Esophagus squamous epithelium (tissue), 4 donors: ENCODE data around the gene ERP44.

Source experiments
- POLR2A ChIP-seq, 4 donors: fragments of 450-650 bp; IDR thresholded peaks; one replicate each; pipeline ENCODE4 v1.6.1; 2017; ENCODE audit warnings: antibody characterized with exemption in 4 of 4, mild to moderate bottlenecking in 4 of 4, moderate library complexity in 3 of 4
- TF ChIP-seq, protein P1 (sequence below), 6 experiments: fragments of 450-650 bp in 4 of 6; fragments of 200-600 bp in 2 of 6; sonication (generic) in 2 of 6; IDR thresholded peaks; one replicate each; pipeline ENCODE4 v1.5.1; 2016 to 2019; ENCODE audit warnings: antibody characterized with exemption in 6 of 6, mild to moderate bottlenecking in 4 of 6, moderate library complexity in 4 of 6

DNA sequence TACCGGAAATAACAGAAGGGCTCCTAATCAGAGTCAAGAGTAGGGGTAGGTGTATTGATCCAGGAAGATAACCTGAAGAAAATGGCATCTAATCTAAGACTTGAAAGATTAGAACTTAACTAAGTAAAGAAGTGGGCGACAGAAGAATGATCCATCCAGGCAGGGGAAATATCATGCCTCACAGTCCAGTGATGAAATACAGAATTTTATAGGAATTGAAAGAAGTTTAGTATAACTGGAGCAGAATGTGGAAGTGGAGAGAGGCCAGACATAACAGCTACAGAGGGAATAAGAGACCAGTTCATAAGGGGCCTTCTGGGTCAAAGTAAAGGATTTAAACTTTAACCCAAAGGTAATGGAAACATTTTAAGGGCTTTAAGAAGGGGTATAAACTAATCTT is 42.2 kb downstream of the ERP44 start:
- TF ChIP-seq, protein P1, sequence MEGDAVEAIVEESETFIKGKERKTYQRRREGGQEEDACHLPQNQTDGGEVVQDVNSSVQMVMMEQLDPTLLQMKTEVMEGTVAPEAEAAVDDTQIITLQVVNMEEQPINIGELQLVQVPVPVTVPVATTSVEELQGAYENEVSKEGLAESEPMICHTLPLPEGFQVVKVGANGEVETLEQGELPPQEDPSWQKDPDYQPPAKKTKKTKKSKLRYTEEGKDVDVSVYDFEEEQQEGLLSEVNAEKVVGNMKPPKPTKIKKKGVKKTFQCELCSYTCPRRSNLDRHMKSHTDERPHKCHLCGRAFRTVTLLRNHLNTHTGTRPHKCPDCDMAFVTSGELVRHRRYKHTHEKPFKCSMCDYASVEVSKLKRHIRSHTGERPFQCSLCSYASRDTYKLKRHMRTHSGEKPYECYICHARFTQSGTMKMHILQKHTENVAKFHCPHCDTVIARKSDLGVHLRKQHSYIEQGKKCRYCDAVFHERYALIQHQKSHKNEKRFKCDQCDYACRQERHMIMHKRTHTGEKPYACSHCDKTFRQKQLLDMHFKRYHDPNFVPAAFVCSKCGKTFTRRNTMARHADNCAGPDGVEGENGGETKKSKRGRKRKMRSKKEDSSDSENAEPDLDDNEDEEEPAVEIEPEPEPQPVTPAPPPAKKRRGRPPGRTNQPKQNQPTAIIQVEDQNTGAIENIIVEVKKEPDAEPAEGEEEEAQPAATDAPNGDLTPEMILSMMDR (IDR thresholded peaks at IDR 0.05): no peak
- no peak for TF ChIP-seq POLR2A (IDR thresholded peaks at IDR 0.05)
